HG03521 (cell line): Measurements from ENCODE around the gene ITPKC.
"Not testable (repeated sequence)": the region's sequence is repeated elsewhere in the genome, so short reads cannot be mapped to it uniquely, and the experiment has no call there.

ENCODE experiments used
- ATAC-seq: cut with Tn5 transposase; IDR thresholded peaks from one replicate; pipeline ENCODE4 v1.9.1; 2021; ENCODE audit warnings: mild to moderate bottlenecking, moderate library complexity; ENCODE audit not compliant: unreplicated experiment

ITPKC gene

GRCh38 chr19:40714441-40715299 lies 2.2 kb upstream of the ITPKC start:
- peak; percentile 46 for ATAC-seq

DNA sequence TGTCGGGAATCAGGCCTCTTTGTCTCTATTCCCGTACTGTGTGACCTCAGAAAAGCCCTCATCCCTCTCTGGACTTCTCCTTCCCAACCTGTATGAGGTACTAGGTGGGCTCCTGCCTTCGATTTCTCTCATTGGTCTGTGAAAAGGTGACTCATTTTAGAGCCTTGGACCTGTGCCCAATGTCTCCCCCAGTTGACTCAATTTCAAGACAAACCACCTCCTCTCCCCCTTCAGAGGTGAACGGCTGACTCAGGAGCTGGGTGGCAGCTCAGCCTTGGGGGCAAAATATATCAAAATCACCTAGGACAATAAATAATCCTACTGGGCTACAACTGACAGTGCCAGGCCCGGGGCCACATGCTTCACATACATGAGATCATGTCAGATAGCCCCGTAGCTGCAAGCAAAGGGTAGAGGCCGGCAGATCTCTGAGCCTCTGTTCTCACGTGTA lies 856 bp upstream of the ITPKC start:
- ATAC-seq = no peak

GRCh38 chr19:40717325-40717879 lies 490 bp downstream of the ITPKC start:
- ATAC-seq = no peak

- ATAC-seq = no peak
These were observed 1.2 kb downstream of the ITPKC start for GRCh38 chr19:40717880-40718773.

- no peak for ATAC-seq
These were observed 2.0 kb downstream of the ITPKC start for GRCh38 chr19:40718774-40719391.

- no peak for ATAC-seq
These were observed 2.5 kb downstream of the ITPKC start for GRCh38 chr19:40719414-40719894.

GRCh38 chr19:40721140-40721486 lies 4.2 kb downstream of the ITPKC start:
- ATAC-seq = no peak

- no peak for ATAC-seq
These were observed 5.2 kb downstream of the ITPKC start for GRCh38 chr19:40721936-40722661.

GRCh38 chr19:40723661-40724254 lies 6.8 kb downstream of the ITPKC start:
- no peak for ATAC-seq

- no peak for ATAC-seq
These were observed 7.4 kb downstream of the ITPKC start for GRCh38 chr19:40724315-40724714.

- ATAC-seq = no peak
These were observed 7.9 kb downstream of the ITPKC start for GRCh38 chr19:40724855-40725254.

DNA sequence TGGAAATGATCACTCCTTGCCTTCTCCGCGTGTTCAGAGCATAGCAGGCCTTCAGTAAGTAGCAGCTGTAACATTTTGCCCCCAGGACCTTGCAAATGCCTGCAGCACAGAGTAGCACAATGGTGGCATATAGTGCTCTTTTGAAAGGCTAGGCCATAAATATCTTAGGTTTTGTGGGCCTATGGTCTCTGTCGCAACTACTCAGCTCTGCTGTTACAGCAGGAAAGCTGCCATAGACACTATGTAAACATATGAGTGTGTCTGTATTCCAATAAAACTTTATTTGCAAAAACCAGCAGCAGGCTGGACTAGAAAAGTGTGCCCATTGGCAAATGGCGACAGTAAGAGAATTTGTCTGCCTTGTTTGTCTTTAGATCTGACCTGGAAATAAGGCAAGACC lies 9.4 kb downstream of the ITPKC start:
- no peak for ATAC-seq

DNA sequence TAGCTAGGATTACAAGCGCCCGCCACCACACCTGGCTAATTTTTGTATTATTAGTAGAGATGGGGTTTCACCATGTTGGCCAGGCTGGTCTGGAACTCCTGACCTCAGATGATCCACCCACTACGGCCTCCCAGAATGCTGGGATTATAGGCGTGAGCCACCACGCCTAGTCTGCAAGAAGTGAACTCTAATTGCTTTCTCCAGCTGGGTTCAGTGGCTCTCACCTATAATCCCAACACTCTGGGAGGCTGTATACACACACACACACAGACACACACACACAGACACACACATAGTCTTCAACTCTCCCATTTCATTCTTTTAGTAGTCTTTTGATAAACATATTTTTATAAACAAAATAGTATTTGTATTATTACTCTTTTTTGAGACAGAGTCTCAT lies 13.2 kb downstream of the ITPKC start:
- ATAC-seq = not testable (repeated sequence)

DNA sequence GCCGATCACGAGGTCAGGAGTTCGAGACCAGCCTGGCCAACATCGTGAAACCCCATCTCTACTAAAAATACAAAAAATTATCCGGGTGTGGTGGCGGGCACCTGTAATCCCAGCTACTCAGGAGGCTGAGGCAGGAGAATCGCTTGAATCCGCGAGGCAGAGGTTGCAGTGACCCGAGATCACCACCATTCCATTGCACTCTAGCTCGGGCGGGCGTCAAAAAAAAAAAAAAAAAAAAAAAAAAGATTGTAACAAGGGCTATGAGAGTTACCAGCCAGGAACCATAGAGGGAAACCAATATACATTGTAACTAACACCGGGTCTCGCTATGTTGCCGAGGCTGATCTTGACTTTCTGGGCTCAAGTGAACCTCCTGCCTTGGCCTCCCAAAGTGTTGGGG lies 15.4 kb downstream of the ITPKC start:
- ATAC-seq = not testable (repeated sequence)

GRCh38 chr19:40733149-40733548 lies 16.2 kb downstream of the ITPKC start:
- ATAC-seq = no peak

- ATAC-seq = no peak
These were observed 18.3 kb downstream of the ITPKC start for GRCh38 chr19:40735013-40735771.

DNA sequence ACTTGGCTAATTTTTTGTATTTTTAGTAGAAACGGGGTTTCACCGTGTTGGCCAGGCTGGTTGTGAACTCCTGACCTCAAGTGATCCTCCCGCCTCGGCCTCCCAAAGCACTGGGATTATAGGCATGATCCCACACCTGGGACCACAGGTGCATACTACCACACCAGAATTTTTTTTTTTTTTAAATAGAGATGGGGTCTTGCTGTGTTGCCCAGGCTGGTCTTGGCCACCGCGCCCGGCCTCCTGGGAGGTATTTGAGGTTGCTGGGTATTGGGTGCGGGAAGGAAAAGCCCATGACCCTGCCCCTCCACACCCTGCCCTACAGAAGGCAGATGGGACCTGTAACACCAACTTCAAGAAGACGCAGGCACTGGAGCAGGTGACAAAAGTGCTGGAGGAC lies 19.7 kb downstream of the ITPKC start:
- no peak for ATAC-seq

- no peak for ATAC-seq
These were observed 20.3 kb downstream of the ITPKC start for GRCh38 chr19:40737102-40737644.
